Measurements from ENCODE around the gene ARHGAP11B.
A peak's percentile ranks its signal among the peaks of the same experiment; 100 is the strongest.
"Not testable (repeated sequence)": the region's sequence is repeated elsewhere in the genome, so short reads cannot be mapped to it uniquely, and the experiment has no call there.

Gene ARHGAP11B

DNA sequence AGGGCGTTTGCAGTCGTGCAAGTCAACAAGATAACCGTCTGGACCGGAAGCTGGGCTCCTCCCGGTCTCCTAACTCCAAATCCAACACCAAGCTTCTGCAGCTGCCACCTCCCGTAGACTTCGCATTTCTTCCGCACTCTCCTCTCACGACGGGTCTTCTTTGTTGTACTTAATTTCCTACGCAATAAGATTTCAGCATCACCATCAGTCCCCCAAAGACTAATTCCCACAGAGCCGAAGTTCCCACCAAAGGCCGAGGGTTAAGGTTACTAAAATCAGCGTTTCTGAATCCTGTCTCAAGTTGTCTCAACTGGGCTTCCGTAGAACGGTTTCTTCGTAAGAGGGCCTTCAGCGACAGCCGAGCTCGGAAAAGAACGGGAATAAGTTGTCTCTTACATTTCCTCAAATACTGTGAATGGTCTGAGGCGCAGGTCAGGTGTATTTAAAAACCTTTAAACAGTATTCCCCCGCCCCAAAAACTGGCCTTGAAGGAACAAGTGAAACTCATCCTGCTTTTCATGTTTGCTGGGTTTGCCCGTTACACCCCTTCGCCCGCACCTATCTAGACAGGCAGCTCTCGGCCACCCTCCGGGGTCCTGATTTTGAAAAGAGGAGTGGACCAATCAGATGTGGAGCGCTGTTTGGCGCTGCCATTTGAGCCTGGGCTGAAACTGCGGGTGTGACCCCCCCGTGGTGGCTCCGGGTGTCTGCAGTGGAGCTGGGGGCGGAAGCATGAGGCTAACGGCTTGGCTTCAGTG lies at the start of gene ARHGAP11B:
Gene ARHGAP11B (plus strand): TSS at position 693 of the 758 bp plus-strand sequence.
- DNase-seq (ENCODE audit: low spot score) = peak; percentile 95

DNA sequence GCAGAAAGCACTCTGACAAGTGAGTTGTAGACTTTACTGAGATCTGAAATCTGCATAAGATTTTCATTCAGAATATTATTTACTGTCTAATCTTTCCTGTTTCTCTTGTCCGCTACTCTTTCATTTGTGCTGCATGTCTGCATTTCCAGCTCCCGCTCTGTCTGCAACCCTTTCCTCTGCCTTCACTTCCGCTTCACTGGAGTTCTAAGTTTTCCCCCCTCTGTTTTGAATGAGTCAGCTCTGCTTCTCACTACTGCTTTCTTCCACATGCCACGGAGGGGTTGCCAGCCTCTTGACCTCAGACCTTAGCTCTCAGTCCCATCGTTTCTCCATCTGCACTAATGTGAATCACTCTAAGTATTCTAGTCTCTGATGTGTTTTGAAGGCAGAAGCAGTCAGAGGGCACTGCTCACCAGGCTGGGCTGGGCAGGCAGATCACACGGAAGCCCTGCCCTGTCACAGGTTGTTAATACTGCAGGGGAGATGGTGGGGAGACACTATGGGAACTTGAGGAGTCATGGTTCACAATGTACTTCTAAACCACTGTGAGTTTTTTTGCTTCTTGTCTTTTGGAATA lies 46.4 kb upstream of the ARHGAP11B start:
- not testable (repeated sequence) for DNase-seq (ENCODE audit: low spot score)

DNA sequence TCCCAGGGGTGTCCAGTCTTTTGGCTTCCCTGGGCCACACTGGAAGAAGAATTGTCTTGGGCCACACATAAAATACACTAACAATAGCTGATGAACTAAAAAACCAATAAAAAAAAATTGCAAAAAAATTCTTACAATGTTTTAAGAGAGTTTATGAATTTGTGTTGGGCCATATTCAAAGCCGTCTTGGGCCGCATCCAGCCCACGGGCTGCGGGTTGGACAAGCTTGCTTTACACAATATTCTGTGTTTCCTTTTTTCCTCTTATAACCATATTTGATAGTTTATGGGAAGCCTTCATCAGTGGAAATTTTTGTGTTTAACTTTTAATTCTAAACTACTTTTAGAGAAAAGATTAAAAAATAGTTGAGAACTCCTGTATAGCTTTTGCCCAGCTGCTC lies 45.2 kb upstream of the ARHGAP11B start:
- DNase-seq (ENCODE audit: low spot score) = not testable (repeated sequence)

DNA sequence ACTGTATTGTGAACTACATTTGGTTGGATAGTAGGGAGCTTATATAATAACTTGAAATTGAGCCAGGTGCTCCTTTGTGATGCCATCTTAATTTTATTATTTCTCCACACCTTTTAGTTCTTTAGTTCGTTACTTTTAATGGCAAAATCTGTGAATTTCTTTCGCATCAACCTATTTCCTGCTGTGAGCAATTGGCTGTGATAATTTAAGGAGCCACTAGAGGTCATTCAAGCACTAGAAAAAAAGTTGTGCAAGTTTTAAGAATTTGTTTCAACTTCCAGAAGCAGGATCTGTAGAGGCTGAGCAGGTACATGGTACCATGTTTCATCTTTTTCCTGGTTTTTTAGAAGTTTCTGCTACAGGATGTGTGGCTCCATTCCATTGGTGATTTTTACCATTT lies 27.0 kb upstream of the ARHGAP11B start:
- DNase-seq (ENCODE audit: low spot score) = not testable (repeated sequence)

DNA sequence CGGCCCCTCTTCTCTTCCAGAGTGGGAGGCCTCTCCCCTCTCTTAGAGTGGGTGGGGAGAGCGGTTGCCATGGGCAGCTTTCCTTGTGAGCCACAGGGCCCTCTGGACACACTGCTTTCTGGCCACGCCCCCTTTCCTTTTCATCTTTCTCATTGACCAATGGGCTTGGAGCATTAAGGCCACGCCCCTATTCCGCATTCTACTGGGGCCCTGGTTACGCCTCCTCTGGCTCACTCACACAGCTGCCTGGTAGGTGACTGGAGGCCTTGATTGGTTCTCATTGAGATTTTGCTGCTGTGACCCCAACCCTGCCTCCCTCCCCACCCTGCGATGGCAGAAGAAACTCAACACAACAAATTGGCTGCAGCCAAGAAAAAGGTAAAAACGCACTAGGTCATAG lies 22.1 kb upstream of the ARHGAP11B start, which contains the start of gene GOLGA8H:
Gene GOLGA8H (plus strand): TSS at position 233 of the 400 bp plus-strand sequence. CDS start 98 bp downstream, at position 331.
- DNase-seq (ENCODE audit: low spot score) = not testable (repeated sequence)

DNA sequence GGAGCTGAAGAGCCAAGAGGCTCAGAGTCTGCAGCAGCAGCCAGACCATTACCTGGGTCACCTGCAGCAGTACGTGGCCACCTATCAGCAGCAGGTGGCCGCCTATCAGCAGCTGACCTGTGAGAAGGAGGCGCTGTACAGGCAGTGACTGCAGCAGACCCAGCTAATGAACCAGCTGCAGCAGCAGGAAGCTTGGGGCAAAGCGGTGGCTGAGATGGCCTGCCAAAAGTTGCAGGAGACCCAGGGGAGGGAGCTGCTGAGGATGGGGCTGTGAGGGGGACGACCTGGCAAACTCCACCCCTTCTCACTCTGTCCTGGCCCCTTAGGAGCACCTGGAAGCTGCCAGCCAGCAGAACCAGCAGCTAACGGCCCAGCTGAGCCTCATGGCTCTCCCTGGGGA lies 13.7 kb upstream of the ARHGAP11B start:
- DNase-seq (ENCODE audit: low spot score) = not testable (repeated sequence)

DNA sequence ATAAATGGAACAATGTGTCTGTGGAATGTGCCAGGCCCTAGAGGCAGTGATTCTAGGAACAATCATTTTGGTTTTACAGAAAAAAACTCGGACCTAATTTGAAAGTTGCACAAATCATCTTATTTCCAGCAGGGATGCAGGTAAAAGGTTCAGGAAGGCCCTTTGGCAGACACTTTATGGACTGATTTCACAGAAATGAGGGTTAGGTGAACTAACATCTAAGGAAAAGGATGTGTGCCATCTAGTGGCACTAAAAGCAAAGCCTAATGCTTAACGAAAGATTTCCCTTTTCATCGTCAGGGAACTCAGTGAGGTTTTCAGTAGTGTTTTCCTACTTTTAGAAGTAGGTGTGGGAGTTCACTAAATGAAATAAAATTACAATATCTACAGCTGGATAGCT lies 4.6 kb upstream of the ARHGAP11B start:
- peak; percentile 1 for DNase-seq (ENCODE audit: low spot score)

GRCh38 chr15:30626194-30626565 lies 252 bp downstream of the ARHGAP11B start:
- peak; percentile 7 for DNase-seq (ENCODE audit: low spot score)

DNA sequence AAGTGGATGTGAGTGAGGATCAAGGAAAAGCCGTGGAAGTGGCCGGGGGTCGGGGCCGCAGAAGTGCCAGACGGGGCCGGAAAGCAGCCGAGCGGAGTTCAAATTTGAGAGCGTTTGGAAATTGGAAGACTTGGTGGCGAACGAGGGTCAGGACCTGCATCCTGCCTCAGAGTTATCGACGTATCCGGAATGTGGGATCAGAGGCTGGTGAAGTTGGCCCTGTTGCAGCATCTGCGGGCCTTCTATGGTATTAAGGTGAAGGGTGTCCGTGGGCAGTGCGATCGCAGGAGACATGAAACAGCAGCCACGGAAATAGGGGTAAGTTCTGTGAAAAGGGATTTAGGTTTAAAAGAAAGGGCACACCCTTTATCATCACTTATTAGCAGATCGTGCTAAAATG lies 704 bp downstream of the ARHGAP11B start:
- DNase-seq (ENCODE audit: low spot score) = not testable (repeated sequence)

GRCh38 chr15:30650012-30650929 lies 24.3 kb downstream of the ARHGAP11B start:
- no peak for DNase-seq (ENCODE audit: low spot score)

- peak; percentile 11 for DNase-seq (ENCODE audit: low spot score)
These were observed 35.2 kb downstream of the ARHGAP11B start for GRCh38 chr15:30661154-30661553.

DNA sequence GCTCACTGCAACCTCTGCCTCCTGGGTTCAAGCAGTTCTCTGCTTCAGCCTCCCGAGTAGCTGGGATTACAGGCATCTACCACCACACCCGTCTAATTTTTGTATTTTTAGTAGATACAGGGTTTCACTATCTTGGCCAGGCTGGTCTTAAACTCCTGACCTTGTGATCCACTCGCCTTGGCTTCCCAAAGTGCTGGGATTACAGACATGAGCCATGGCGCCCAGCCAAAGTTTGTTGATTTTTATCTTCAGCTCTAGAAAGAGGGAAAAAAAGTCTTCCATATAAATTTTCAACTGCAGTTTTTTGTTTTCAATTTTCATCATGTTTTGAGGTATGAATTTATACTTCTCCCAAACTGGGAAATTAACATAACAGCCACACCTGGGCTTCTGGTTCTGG lies 43.7 kb downstream of the ARHGAP11B start:
- DNase-seq (ENCODE audit: low spot score) = not testable (repeated sequence)

- peak; percentile 1 for DNase-seq (ENCODE audit: low spot score)
These were observed 44.1 kb downstream of the ARHGAP11B start for GRCh38 chr15:30670056-30670455.

DNA sequence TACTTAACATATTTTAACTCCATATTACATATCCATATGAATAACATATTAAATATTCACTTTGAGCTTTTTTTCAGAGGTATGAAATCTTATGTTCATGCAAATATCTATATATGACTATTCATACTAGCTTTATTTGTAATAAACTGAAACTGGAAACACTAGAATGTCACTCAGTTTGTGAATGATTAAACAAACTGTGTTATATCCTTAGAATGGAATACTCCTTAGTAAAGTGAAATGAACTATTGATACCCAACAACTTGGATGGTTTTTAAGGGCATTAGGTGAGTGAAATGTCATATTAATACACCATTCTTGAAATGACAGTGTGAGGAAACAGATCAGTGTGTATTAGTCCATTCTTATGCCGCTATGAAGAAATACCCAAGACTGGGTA lies 45.4 kb downstream of the ARHGAP11B start:
- no peak for DNase-seq (ENCODE audit: low spot score)

- DNase-seq (ENCODE audit: low spot score) = no peak
These were observed 49.2 kb downstream of the ARHGAP11B start for GRCh38 chr15:30675126-30675525.

DNA sequence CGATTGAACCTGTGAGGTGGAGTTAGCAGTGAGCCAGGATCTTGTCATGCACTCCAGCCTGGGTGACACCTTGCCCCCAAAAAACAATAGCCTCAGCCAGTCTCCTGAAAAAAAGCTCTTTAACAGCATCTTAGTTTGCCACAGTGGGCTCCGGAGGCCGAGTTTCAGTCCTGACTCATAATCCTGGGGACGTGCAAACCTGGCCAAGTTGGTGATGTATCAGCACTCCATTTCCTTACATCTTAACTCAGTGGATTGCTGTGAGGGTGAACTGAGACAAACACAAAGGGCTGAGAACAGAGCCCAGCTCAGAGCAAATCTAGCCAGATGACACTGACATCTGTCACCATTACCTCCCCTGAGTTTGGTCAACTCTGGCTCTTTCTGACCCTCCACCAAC lies 50.0 kb downstream of the ARHGAP11B start:
- DNase-seq (ENCODE audit: low spot score) = not testable (repeated sequence)

- not testable (repeated sequence) for DNase-seq (ENCODE audit: low spot score)
These were observed 55.1 kb downstream of the ARHGAP11B start for GRCh38 chr15:30680997-30681396.

GRCh38 chr15:30685709-30686285 lies 59.9 kb downstream of the ARHGAP11B start:
- DNase-seq (ENCODE audit: low spot score) = not testable (repeated sequence)

DNA sequence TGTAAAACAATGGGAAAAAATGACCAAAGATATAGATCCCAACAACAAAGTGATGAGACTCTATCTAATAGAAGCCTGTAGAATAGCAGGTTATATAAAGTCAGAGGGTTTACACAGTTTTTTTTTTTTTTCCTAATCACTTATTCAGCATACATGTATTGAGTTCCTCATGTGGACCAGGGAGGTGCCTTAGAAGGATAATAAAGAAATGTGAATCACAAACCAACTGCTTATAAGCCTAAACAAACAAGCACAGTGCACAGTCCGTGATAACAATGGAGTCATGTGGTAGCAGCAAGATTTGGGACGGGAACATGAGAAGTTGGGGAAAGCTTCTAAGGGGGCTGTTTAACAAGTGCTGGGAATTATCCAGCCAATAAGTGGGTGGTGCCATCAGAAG lies 60.7 kb downstream of the ARHGAP11B start:
- not testable (repeated sequence) for DNase-seq (ENCODE audit: low spot score)
